K562 (cell line): ENCODE data around the gene MPHOSPH8. TPM values are rescaled to one million over a fixed set of nuclear protein-coding genes. Genes with fewer than 3 reads are reported as not detected.

Experiments used
- ATAC-seq: fragments of 200-7000 bp; cut with Tn5 transposase; 3 replicates; pipeline ENCODE4 v1.9.1; 2020; ENCODE audit warnings: moderate library complexity
- BruUV-seq: library from RNA; stranded (reverse); fragments of 400-500 nt; replicated peaks from 2 replicates; lab custom pipeline; 2021; lab: Mats Ljungman, UMichigan
- CTCF ChIA-PET: fragments of 300-600 bp; formaldehyde crosslinking; extraction: SDS; loops from one replicate; lab custom pipeline; 2021; ENCODE audit warnings: low intra/inter-chr PET ratio; lab: Yijun Ruan, JAX
- POLR2A ChIA-PET: fragments of 300-600, 350-650 bp; sonication (Branson Sonifier 250); formaldehyde crosslinking; extraction: SDS; loops from one replicate; lab custom pipeline; 2021; ENCODE audit warnings: antibody characterized with exemption, inconsistent platforms; lab: Yijun Ruan, JAX
- DNase-seq, 4 experiments: peaks; one replicate each; pipeline versions ENCODE4 v3.0.0 to v3.0.0-alpha.2; 2011 to 2018; ENCODE audit warnings: low spot score in 3 of 4, mixed read lengths in 3 of 4; ENCODE audit errors: extremely low read depth in 1 of 4
- FAIRE-seq: peaks from 2 replicates; lab custom pipeline; 2011; peaks lifted over from hg19 to GRCh38; lab: Jason Lieb, UNC
- H2AFZ ChIP-seq: 2 replicates; pipeline ENCODE4 v1.6.0; 2011; ENCODE audit warnings: low read depth, low read length, control low read depth, inconsistent platforms
- H3K27ac ChIP-seq: fragments of 200-600 bp; 3 replicates; pipeline ENCODE4 v1.8.0; 2011; ENCODE audit warnings: low read depth, mild to moderate bottlenecking, control low read depth, inconsistent platforms, low read length, moderate library complexity, mixed read lengths; ENCODE audit errors: extremely low read depth
- H3K27me3 ChIP-seq, 2 experiments: fragments of 300-600 bp in 1 of 2; 2 replicates in 1 of 2; 3 replicates in 1 of 2; pipeline versions ENCODE4 v1.6.0 to v1.8.0; 2011; ENCODE audit warnings: inconsistent platforms in 2 of 2, low read length in 2 of 2, mild to moderate bottlenecking in 1 of 2, mixed read lengths in 1 of 2, moderate library complexity in 1 of 2; ENCODE audit not compliant: control insufficient read depth in 2 of 2, insufficient read depth in 2 of 2
- H3K36me3 ChIP-seq: fragments of 300-600 bp; 3 replicates; pipeline ENCODE4 v1.8.0; 2011; ENCODE audit warnings: mild to moderate bottlenecking, low read length, inconsistent platforms; ENCODE audit not compliant: control insufficient read depth, insufficient read depth
- H3K4me1 ChIP-seq, 2 experiments: fragments of 200-600 bp in 1 of 2; replicated peaks in 1 of 2; 2 replicates in 1 of 2; 3 replicates in 1 of 2; pipeline versions ENCODE4 v1.5.1 to v1.8.0; 2011; ENCODE audit warnings: inconsistent platforms in 2 of 2, low read length in 2 of 2, mild to moderate bottlenecking in 1 of 2, mixed read lengths in 1 of 2, moderate library complexity in 1 of 2; ENCODE audit not compliant: control insufficient read depth in 2 of 2, insufficient read depth in 2 of 2
- H3K4me2 ChIP-seq: 2 replicates; pipeline ENCODE4 v1.6.1; 2011; ENCODE audit warnings: low read length, control low read depth, inconsistent platforms, mixed read lengths; ENCODE audit not compliant: insufficient read depth
- H3K4me3 ChIP-seq: fragments of 200-600 bp; sonication (generic), shearing (Covaris generic); 2 replicates; pipeline ENCODE4 v1.5.1; 2016; ENCODE audit warnings: control low read depth, inconsistent platforms
- H3K79me2 ChIP-seq: fragments of 200-600 bp; 3 replicates; pipeline ENCODE4 v1.8.0; 2011; ENCODE audit warnings: low read length, inconsistent platforms; ENCODE audit not compliant: control insufficient read depth, insufficient read depth
- H3K9ac ChIP-seq, 2 experiments: 2 replicates each; pipeline versions ENCODE4 v1.6.0 to v1.6.1; 2011; ENCODE audit warnings: low read depth in 2 of 2, low read length in 2 of 2, control low read depth in 1 of 2, inconsistent platforms in 1 of 2, mild to moderate bottlenecking in 1 of 2, mixed read lengths in 1 of 2; ENCODE audit not compliant: insufficient read depth in 1 of 2
- H3K9me1 ChIP-seq: one replicate; pipeline ENCODE4 v1.6.0; 2011; ENCODE audit warnings: inconsistent platforms, mild to moderate bottlenecking, low read length, moderate library complexity; ENCODE audit not compliant: control insufficient read depth, insufficient read depth
- H3K9me3 ChIP-seq: replicated peaks from 2 replicates; pipeline ENCODE4 v1.5.1; 2011; ENCODE audit warnings: low read depth, low read length, inconsistent platforms; ENCODE audit not compliant: control insufficient read depth, insufficient read depth
- H4K20me1 ChIP-seq: replicated peaks from 2 replicates; pipeline ENCODE4 v1.6.1; 2011; ENCODE audit warnings: low read length, inconsistent platforms, mixed read lengths; ENCODE audit not compliant: control insufficient read depth, insufficient read depth
- CBX1 ChIP-seq: sonication (generic); IDR thresholded peaks from 2 replicates; pipeline ENCODE4 v1.6.1; 2016; ENCODE audit warnings: antibody characterized with exemption, low read depth, mild to moderate bottlenecking
- FOXJ3 ChIP-seq: sonication (generic); formaldehyde crosslinking; IDR thresholded peaks from 2 replicates; pipeline ENCODE4 v1.4.0; 2020; ENCODE audit warnings: mild to moderate bottlenecking, missing genetic modification reagents
- GATA2 ChIP-seq: sonication (generic); formaldehyde crosslinking; IDR thresholded peaks from 2 replicates; pipeline ENCODE4 v1.4.0; 2020; ENCODE audit warnings: mild to moderate bottlenecking, missing genetic modification reagents
- GTF2B ChIP-seq: IDR thresholded peaks from 2 replicates; pipeline ENCODE4 v1.6.1; 2011; ENCODE audit not compliant: insufficient read length; ENCODE audit errors: extremely low read depth
- PCBP2 ChIP-seq: fragments of 200-400 bp; formaldehyde crosslinking; IDR thresholded peaks from 2 replicates; pipeline ENCODE4 v1.6.1; 2018; ENCODE audit warnings: low read length, low read depth, mild to moderate bottlenecking, moderate library complexity; ENCODE audit not compliant: poor library complexity, severe bottlenecking
- PYGO2 ChIP-seq: fragments of 450-650 bp; IDR thresholded peaks from 2 replicates; pipeline ENCODE4 v1.6.1; 2016; ENCODE audit warnings: mild to moderate bottlenecking, missing genetic modification characterization, moderate library complexity, missing compliant biosample characterization
- REST ChIP-seq, 2 experiments: fragments of 450-650 bp; formaldehyde crosslinking in 1 of 2; IDR thresholded peaks; 2 replicates each; pipeline versions ENCODE4 v1.4.0 to v1.6.1; 2014 to 2020; ENCODE audit warnings: mild to moderate bottlenecking in 2 of 2, borderline replicate concordance in 1 of 2, low read depth in 1 of 2
- SMAD1 ChIP-seq: fragments of 150-350 bp; IDR thresholded peaks from 2 replicates; pipeline ENCODE4 v1.6.1; 2014; ENCODE audit warnings: low read length, low read depth; ENCODE audit not compliant: partially characterized antibody
- ZNF184 ChIP-seq: sonication (generic); formaldehyde crosslinking; IDR thresholded peaks from 2 replicates; pipeline ENCODE4 v1.5.0; 2020; ENCODE audit warnings: missing genetic modification reagents
- WGBS: fragments of 100-300 bp; shearing (Covaris generic); methylation state at CpG from one replicate; pipeline ENCODE4 v1.1.6; 2016; ENCODE audit warnings: low coverage, mixed read lengths; ENCODE audit not compliant: insufficient coverage; ENCODE audit errors: missing lambda C conversion rate; 5-methylcytosine and 5-hydroxymethylcytosine counted together
- in situ Hi-C: fragments of 300-500 bp; cut with MboI; formaldehyde crosslinking; loops from 4 replicates; pipeline ENCODE4 v1.15.0; 2018; ENCODE audit warnings: inconsistent platforms, mixed read lengths
- intact Hi-C: fragments of 100-400 bp; cut with micrococcal nuclease; formaldehyde crosslinking; loops from 2 replicates; pipeline ENCODE4 v1.14.2; 2022
- polyA plus RNA-seq, 8 experiments: library from polyadenylated mRNA; depleted of rRNA in 4 of 8; stranded (reverse) in 5 of 8; unstranded in 3 of 8; fragments of >200 nt; fragmentation: Nextera tagmentation in 2 of 8; fragmentation: Illumina TruSeq in 1 of 8; extraction: Ambion mirVana in 2 of 8; extraction: Trizol in 1 of 8; gene quantifications; 2 replicates each; pipeline versions ENCODE4 v1.2.1 to v1.2.3, GENCODE V29; 2011 to 2014; ENCODE audit warnings: inconsistent platforms in 1 of 8, missing spikeins in 1 of 8
- total RNA-seq, 7 experiments: library from RNA; depleted of rRNA in 6 of 7; stranded (reverse); fragments of >200 nt in 6 of 7; fragmentation: Illumina TruSeq in 2 of 7; extraction: Trizol in 2 of 7; gene quantifications; 2 replicates each; pipeline versions ENCODE4 v1.2.1 to v1.2.3, GENCODE V29; 2011 to 2021; ENCODE audit warnings: low replicate concordance in 1 of 7

The MPHOSPH8 gene
- total and polyA plus RNA-seq, 9 of the 15 experiments (the other 6 are each of a cell fraction or from before 2014, with no cell fraction given): 10.3 to 24.8 (median 16.6) TPM

GRCh38 chr13:19661561-19661960 is 28.1 kb downstream of the MPHOSPH8 start:
- ChIA-PET POLR2A (interaction anchor here (1.1 to 1.6 kb wide), 2 partner anchors 9 to 11 kb away, joined by 3 to 4 read pairs; no protein-coding TSS in a partner anchor), CTCF (no interaction called here)
- TF ChIP-seq GTF2B: no peak
- TF ChIP-seq PYGO2: no peak
- TF ChIP-seq GATA2: no peak
- no peak for TF ChIP-seq SMAD1
- TF ChIP-seq ZNF184 (CRISPR knock-in tag): no peak
- no peak for TF ChIP-seq PCBP2
- no peak for TF ChIP-seq REST (IDR thresholded peaks at IDR 0.05; ENCODE audit: borderline replicate concordance)
- TF ChIP-seq REST (CRISPR knock-in tag; IDR thresholded peaks at IDR 0.05; ENCODE audit: low read depth): no peak
- no peak for TF ChIP-seq FOXJ3 (CRISPR knock-in tag)
- no peak for TF ChIP-seq CBX1
- Histone ChIP-seq H3K4me3 (no peak overlapping the region), H3K9me3 (no peaks in the 10 kb centered on the region), H3K27me3 (no peaks in the 10 kb centered on the region), H3K4me1 (0 out of 5 replicates have a peak, but pooled peaks cover 0 to 2% of the 10 kb centered on the region in 2 experiments), H3K9ac (no peak overlapping the region), H3K36me3 (peaks cover 64% of the 10 kb centered on the region), H3K9me1 (no peaks in the 10 kb centered on the region), H3K27ac (no peak overlapping the region), H4K20me1 (no peaks in the 10 kb centered on the region), H3K79me2 (no peaks in the 10 kb centered on the region), H2AFZ (no peak overlapping the region), H3K4me2 (no peak overlapping the region)
- in situ Hi-C loops: no loop called here
- FAIRE-seq (no peak), ATAC-seq (no peak), DNase-seq (no peak)
- no TSS peak for BruUV-seq
- intact Hi-C loops: no loop called here
- WGBS: 81% methylated on average over 8 of the region's 15 CpGs
